Ovary (tissue), 3 donors: ENCODE results near the gene UHMK1.

Source experiments
- EP300 ChIP-seq: sonication (generic); formaldehyde crosslinking; IDR thresholded peaks from one replicate; pipeline ENCODE4 v1.6.1; 2017; ENCODE audit warnings: antibody characterized with exemption
- POLR2A ChIP-seq: fragments of 450-650 bp; IDR thresholded peaks from one replicate; pipeline ENCODE4 v1.6.1; 2017; ENCODE audit warnings: antibody characterized with exemption, mild to moderate bottlenecking, moderate library complexity
- TF ChIP-seq, protein P1 (sequence below), 3 donors: fragments of 450-650 bp in 2 of 3; fragments of 200-600 bp in 1 of 3; IDR thresholded peaks; one replicate each; pipeline versions ENCODE4 v1.5.1 to v1.8.0; 2016 to 2022; ENCODE audit warnings: antibody characterized with exemption in 3 of 3, mild to moderate bottlenecking in 1 of 3
- donor health status: DM: no; HTN: no; CAD: no.

DNA sequence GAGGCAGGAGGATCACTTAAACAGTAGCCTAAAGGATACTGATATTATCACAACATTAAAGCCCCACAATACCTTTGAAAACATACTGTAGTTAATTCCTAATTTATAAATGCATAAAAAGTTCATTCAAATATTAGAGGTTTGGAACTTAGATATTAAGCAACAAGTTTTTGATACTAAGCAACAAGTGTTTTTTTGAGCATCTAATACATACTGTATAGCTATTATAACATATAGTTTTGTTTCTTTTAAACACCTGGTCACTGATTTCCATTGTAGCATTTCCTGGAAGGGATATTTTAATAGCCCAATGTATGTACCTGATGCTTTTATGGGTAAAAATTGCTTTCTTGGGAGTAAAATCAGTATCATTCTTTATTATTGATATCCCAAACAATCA is 4.5 kb downstream of the UHMK1 start:
- TF ChIP-seq, protein P1, sequence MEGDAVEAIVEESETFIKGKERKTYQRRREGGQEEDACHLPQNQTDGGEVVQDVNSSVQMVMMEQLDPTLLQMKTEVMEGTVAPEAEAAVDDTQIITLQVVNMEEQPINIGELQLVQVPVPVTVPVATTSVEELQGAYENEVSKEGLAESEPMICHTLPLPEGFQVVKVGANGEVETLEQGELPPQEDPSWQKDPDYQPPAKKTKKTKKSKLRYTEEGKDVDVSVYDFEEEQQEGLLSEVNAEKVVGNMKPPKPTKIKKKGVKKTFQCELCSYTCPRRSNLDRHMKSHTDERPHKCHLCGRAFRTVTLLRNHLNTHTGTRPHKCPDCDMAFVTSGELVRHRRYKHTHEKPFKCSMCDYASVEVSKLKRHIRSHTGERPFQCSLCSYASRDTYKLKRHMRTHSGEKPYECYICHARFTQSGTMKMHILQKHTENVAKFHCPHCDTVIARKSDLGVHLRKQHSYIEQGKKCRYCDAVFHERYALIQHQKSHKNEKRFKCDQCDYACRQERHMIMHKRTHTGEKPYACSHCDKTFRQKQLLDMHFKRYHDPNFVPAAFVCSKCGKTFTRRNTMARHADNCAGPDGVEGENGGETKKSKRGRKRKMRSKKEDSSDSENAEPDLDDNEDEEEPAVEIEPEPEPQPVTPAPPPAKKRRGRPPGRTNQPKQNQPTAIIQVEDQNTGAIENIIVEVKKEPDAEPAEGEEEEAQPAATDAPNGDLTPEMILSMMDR (IDR thresholded peaks at IDR 0.05), result no peak
- TF ChIP-seq POLR2A (no peak), EP300 (no peak)
